ENCODE results near the gene SFT2D1.

SFT2D1 gene

DNA sequence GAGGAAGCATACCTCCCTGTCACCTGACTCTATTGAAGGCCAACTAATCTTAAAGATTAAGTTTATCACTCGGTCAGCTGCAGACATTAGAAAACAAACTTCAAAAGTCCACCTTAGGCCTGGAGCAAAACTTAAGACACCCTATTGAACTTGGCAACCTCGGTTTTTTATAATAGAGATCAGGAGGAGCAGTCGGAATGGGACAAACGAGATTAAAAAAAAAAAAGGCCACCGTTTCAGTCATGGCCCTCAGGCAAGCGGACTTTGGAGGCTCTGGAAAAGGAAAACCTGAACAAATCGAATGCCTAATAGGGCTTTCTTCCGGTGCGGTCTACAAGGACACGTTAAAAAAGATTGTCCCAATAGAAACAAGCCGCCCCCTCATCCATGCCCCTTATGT lies 26.9 kb downstream of the SFT2D1 start:
- no peak overlapping the region for H3K4me3 ChIP-seq (ENCODE audit: low read length, poor library complexity, severe bottlenecking)
- H3K27me3 ChIP-seq (ENCODE audit: insufficient read depth, low read length, poor library complexity, severe bottlenecking): no peaks in the 10 kb centered on the region
- H2AFZ ChIP-seq (ENCODE audit: low read length): no peak overlapping the region
- peaks cover 7% of the 10 kb centered on the region; the same call in 1 of the 2 replicates for H3K36me3 ChIP-seq (ENCODE audit: insufficient read depth, low read length)
- H3K9me3 ChIP-seq (ENCODE audit: insufficient read depth, low read depth, low read length): no peaks in the 10 kb centered on the region
- no peak overlapping the region for H3K4me2 ChIP-seq (ENCODE audit: low read depth, low read length, poor library complexity, severe bottlenecking)
- no peak overlapping the region for H3K9ac ChIP-seq (ENCODE audit: low read depth, low read length, poor library complexity, severe bottlenecking)
- TF ChIP-seq, protein P1, sequence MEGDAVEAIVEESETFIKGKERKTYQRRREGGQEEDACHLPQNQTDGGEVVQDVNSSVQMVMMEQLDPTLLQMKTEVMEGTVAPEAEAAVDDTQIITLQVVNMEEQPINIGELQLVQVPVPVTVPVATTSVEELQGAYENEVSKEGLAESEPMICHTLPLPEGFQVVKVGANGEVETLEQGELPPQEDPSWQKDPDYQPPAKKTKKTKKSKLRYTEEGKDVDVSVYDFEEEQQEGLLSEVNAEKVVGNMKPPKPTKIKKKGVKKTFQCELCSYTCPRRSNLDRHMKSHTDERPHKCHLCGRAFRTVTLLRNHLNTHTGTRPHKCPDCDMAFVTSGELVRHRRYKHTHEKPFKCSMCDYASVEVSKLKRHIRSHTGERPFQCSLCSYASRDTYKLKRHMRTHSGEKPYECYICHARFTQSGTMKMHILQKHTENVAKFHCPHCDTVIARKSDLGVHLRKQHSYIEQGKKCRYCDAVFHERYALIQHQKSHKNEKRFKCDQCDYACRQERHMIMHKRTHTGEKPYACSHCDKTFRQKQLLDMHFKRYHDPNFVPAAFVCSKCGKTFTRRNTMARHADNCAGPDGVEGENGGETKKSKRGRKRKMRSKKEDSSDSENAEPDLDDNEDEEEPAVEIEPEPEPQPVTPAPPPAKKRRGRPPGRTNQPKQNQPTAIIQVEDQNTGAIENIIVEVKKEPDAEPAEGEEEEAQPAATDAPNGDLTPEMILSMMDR (conservative IDR thresholded peaks at IDR 0.05; ENCODE audit: low read length): no peak
- no peak for TF ChIP-seq EZH2phosphoT487 (IDR thresholded peaks at IDR 0.05; ENCODE audit: borderline replicate concordance)
- no peaks in the 10 kb centered on the region for H3K9me2 ChIP-seq (replicated peaks; ENCODE audit: low read depth, low read length)
- no peaks in the 10 kb centered on the region for H3K79me2 ChIP-seq (ENCODE audit: insufficient read depth, low read length)
- no peaks in the 10 kb centered on the region for H3F3A ChIP-seq (ENCODE audit: low read depth)
- no peaks in the 10 kb centered on the region for H3K4me1 ChIP-seq (ENCODE audit: insufficient read depth, low read length, poor library complexity, severe bottlenecking)
- no peaks in the 10 kb centered on the region for H4K20me1 ChIP-seq (ENCODE audit: insufficient read depth, low read length, poor library complexity, severe bottlenecking)

DNA sequence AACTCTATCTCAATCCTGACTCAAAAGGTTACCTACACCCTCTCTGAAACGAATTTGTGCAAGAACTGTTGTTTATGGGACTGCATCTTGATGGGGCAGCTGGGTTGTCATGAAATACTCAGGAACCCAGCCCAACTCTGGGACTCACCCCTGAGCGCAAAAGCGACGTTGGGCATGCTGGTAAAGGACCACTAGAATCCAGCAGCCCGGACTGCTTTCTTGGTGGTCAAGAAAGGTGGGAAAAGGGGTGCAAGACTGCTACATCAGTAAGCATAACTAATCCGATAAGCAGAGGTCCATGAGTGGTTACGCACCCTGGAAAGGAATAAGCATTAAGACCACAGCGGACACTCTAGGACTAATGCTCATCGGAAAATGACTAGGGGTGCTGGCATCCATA lies 27.9 kb downstream of the SFT2D1 start:
- no peaks in the 10 kb centered on the region for H3K9me2 ChIP-seq (replicated peaks; ENCODE audit: low read depth, low read length)
- H3F3A ChIP-seq (ENCODE audit: low read depth): no peaks in the 10 kb centered on the region
- H3K36me3 ChIP-seq (ENCODE audit: insufficient read depth, low read length): no peaks in the 10 kb centered on the region
- H3K4me3 ChIP-seq (ENCODE audit: low read length, poor library complexity, severe bottlenecking): no peak overlapping the region
- no peak overlapping the region for H2AFZ ChIP-seq (ENCODE audit: low read length)
- H3K27me3 ChIP-seq (ENCODE audit: insufficient read depth, low read length, poor library complexity, severe bottlenecking): no peaks in the 10 kb centered on the region
- no peaks in the 10 kb centered on the region for H3K9me3 ChIP-seq (ENCODE audit: insufficient read depth, low read depth, low read length)
- H3K79me2 ChIP-seq (ENCODE audit: insufficient read depth, low read length): no peaks in the 10 kb centered on the region
- no peaks in the 10 kb centered on the region for H4K20me1 ChIP-seq (ENCODE audit: insufficient read depth, low read length, poor library complexity, severe bottlenecking)
- H3K9ac ChIP-seq (ENCODE audit: low read depth, low read length, poor library complexity, severe bottlenecking): no peak overlapping the region
- TF ChIP-seq, protein P1 (conservative IDR thresholded peaks at IDR 0.05; ENCODE audit: low read length): no peak
- TF ChIP-seq EZH2phosphoT487 (IDR thresholded peaks at IDR 0.05; ENCODE audit: borderline replicate concordance): no peak
- H3K4me2 ChIP-seq (ENCODE audit: low read depth, low read length, poor library complexity, severe bottlenecking): no peak overlapping the region
- H3K4me1 ChIP-seq (ENCODE audit: insufficient read depth, low read length, poor library complexity, severe bottlenecking): no peaks in the 10 kb centered on the region

DNA sequence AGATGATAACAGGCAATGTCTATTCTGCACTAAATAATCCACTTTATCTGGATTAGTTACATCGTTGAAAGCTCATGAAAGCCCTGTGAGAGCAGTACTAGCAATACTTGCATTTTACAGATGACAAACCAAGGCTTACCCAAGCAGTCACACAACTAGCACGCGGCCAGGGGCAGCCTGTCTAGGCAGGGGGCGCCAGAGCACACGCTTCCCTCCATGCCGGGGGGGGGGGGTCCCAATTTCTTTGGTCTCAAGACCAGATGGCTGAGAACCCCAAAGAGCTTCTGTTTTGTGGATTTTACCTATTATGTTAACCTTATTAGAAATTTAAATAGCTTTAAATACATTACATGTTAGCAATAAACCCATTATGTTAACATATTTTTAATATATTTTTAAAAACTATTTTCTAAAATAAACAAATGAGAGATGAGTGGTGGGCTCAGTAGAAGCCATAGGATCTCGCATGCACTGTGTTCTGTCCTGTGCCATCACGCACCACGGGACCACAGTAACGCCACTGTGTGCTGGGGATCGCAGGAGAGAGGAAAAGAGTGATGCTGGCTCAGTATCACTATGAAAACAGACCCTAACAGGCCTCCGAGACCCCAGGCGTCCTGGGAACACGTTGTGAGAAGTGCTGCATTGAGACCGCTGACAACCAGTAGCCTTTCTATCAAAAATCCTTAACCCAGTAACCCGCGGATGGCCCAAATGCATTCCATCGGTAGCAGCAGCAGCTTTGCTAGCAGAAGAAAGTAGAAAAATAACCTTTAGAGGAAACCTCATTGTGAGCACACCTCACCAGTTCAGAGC lies 28.9 kb downstream of the SFT2D1 start:
- Histone ChIP-seq H3K4me3 (ENCODE audit: low read length, poor library complexity, severe bottlenecking) (no peak overlapping the region), H4K20me1 (ENCODE audit: insufficient read depth, low read length, poor library complexity, severe bottlenecking) (no peaks in the 10 kb centered on the region), H3K4me1 (ENCODE audit: insufficient read depth, low read length, poor library complexity, severe bottlenecking) (no peaks in the 10 kb centered on the region), H3K9me3 (ENCODE audit: insufficient read depth, low read depth, low read length) (no peaks in the 10 kb centered on the region), H3K36me3 (ENCODE audit: insufficient read depth, low read length) (no peaks in the 10 kb centered on the region), H3K9me2 (replicated peaks; ENCODE audit: low read depth, low read length) (no peaks in the 10 kb centered on the region), H3K79me2 (ENCODE audit: insufficient read depth, low read length) (no peaks in the 10 kb centered on the region), H3K27me3 (ENCODE audit: insufficient read depth, low read length, poor library complexity, severe bottlenecking) (no peaks in the 10 kb centered on the region), H3K9ac (ENCODE audit: low read depth, low read length, poor library complexity, severe bottlenecking) (no peak overlapping the region), H3F3A (ENCODE audit: low read depth) (no peaks in the 10 kb centered on the region), H2AFZ (ENCODE audit: low read length) (peak overlapping the region; percentile 6; the same call in 1 of the 2 replicates), H3K4me2 (ENCODE audit: low read depth, low read length, poor library complexity, severe bottlenecking) (no peak overlapping the region)
- TF ChIP-seq, protein P1 (conservative IDR thresholded peaks at IDR 0.05; ENCODE audit: low read length): peak; percentile 87
- TF ChIP-seq EZH2phosphoT487 (IDR thresholded peaks at IDR 0.05; ENCODE audit: borderline replicate concordance): no peak
